Measurements from ENCODE around the gene PLCB3. TPM values are rescaled to one million over a fixed set of nuclear protein-coding genes. Genes with fewer than 3 reads are reported as not detected.
A peak's percentile ranks its signal among the peaks of the same experiment; 100 is the strongest.

PLCB3 gene
- total and polyA plus RNA-seq, 9 donors, result 9.9 to 17.6 (median 12.9) TPM

DNA sequence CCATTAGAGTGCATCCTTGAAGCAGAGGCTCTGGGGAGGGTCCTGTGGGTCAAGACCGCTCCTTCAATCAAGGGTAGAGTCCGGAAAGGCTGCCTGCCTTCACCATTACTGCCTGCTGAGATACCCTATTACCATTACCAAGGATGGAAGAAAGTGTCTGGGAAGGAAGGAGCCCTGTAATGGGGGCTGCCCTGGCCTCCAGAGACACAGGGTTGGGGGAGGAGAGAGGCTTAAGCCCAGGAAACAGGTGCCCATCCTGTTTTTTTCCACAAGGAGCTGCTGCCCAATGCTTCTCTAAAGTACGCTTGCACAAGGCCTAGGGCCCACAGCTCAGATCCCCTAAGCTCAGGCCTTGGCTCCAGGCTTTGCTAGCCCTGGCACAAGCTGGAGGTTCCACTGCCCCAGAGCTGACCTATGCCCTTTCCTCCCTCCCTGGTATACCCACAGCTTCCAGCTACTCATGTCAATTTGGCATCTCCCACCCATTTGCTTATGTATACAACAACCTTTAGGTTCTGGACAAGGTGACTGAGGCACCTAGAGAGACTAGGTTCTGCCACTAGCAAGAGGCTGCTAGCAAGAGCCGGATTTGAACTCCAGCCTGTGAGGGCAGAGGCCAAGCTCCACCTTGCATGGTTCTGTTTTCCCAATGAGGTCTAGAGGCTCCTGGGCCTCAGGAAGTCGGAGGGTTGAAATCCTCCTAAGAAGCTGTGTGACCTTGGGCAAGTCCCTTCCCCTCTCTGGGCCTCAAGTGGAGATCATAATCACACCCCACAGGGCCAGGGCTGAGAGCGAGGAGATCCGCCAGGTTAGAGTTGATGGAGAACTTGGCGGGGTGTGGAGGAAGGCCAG lies 1.5 kb upstream of the PLCB3 start:
- DNase-seq, result no peak
- Histone ChIP-seq H3K27ac (ENCODE audit: low read length) (no peak overlapping the region), H3K4me1 (ENCODE audit: control insufficient read depth, insufficient read depth, low read length) (peaks cover 64% of the 10 kb centered on the region), H3K4me3 (ENCODE audit: low read length) (no peak overlapping the region), H3K27me3 (ENCODE audit: control insufficient read depth, insufficient read depth, low read length) (no peaks in the 10 kb centered on the region), H3K36me3 (ENCODE audit: control insufficient read depth, insufficient read depth, low read length) (peaks cover 6% of the 10 kb centered on the region), H3K9me3 (replicated peaks; ENCODE audit: control insufficient read depth, low read depth, low read length) (no peaks in the 10 kb centered on the region)
- 94% methylated on average over 2 of the region's 8 CpGs for WGBS (ENCODE audit: insufficient coverage)

DNA sequence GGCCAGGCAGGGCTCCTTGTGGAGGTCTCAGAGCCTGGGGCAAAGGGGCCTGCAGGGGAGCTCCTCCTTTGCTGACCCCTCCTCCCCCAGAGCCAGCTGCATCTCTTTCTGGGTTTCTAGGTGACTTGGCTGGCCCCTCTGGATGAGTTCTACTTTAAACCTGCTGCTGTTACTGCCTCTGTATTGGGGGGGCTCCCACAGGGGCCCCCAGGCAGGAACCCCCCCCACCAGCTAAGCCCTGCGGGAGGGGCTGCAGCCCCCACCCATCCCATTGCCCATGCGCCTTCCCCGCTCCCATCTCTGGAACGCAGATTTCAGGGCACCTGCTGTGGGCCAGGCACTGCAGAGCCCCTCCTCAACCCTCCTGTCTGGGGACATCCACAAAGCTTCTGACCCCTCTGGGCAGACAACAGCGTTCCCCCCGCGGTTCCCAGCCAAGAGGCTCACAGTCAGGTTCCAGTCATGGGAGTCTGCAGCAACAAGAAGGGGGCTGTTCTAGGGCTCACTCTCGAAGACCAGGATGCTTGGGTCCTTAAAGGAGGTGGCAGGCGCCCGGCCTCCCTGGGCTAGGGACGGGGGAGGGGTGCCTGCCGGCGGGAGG lies 815 bp upstream of the PLCB3 start:
- H3K27me3 ChIP-seq (ENCODE audit: control insufficient read depth, insufficient read depth, low read length), result no peaks in the 10 kb centered on the region
- H3K27ac ChIP-seq (ENCODE audit: low read length), result no peak overlapping the region
- peaks cover 57% of the 10 kb centered on the region for H3K4me1 ChIP-seq (ENCODE audit: control insufficient read depth, insufficient read depth, low read length)
- peak overlapping the region; percentile 48 for H3K4me3 ChIP-seq (ENCODE audit: low read length)
- H3K36me3 ChIP-seq (ENCODE audit: control insufficient read depth, insufficient read depth, low read length), result peaks cover 9% of the 10 kb centered on the region
- DNase-seq, result no peak
- H3K9me3 ChIP-seq (replicated peaks; ENCODE audit: control insufficient read depth, low read depth, low read length), result no peaks in the 10 kb centered on the region
- WGBS (ENCODE audit: insufficient coverage), result 23% methylated on average over 10 of the region's 13 CpGs

DNA sequence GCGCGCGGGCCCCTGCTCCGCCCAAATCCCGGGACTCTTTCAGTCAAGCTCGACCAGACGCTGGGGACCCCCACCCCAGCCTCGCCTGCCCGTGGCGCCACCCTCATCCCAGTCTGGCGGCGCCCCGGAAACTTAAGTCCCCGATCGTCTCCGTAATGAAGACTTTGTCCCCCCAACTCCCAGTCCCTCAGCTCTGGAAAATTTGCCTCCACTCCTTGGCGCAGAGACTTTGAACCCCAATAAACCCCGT lies 348 bp downstream of the PLCB3 start:
- Histone ChIP-seq H3K4me3 (ENCODE audit: low read length) (peak overlapping the region; percentile 75), H3K27ac (ENCODE audit: low read length) (no peak overlapping the region), H3K9me3 (replicated peaks; ENCODE audit: control insufficient read depth, low read depth, low read length) (no peaks in the 10 kb centered on the region), H3K27me3 (ENCODE audit: control insufficient read depth, insufficient read depth, low read length) (no peaks in the 10 kb centered on the region), H3K4me1 (ENCODE audit: control insufficient read depth, insufficient read depth, low read length) (peaks cover 52% of the 10 kb centered on the region), H3K36me3 (ENCODE audit: control insufficient read depth, insufficient read depth, low read length) (peaks cover 20% of the 10 kb centered on the region)
- DNase-seq, result no peak
- 0% methylated on average over 18 of the region's 18 CpGs for WGBS (ENCODE audit: insufficient coverage)

DNA sequence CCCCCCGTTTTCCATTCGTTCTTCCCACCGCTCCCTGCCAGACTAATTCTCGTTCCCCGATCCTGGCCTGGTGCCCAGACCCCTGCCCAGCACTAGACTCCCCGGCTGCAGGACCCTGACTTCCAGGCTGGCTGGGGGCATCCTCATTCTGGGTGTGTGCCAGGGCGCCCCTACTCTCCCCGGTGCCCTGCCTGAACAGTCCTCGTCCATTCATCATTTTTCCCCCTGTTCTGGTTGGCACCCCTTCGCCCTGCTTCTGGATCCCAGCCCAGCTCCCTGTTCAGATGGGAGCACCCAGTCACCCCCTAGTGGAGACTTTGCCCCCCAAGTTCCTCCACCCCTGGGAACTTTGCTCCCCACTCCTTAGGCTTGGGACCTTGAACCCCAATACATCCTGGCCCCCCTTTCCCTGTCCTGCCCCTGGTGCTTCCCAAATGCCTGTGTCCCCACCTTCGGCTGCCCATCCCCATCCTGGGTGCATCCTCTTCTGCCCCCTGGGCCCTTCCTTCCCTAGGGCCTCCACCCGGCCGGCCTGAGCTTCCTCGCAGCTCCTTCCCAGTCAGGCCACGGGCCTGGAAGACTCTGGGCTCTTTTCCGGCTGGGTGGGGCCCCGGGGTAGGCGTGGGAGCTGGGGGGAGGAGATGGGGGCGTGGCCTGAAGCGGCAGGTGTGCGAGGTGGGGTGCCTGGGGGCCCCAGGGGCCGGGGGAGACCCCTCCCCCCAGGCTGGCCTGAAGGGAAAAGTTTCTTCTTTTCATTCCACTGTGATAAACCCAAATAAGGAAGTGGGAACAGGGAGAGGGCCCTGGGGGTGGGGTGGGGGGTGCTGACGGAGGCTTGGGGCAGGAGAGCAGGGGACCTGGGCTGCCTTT lies 908 bp downstream of the PLCB3 start:
- WGBS (ENCODE audit: insufficient coverage), result 8% methylated on average over 12 of the region's 23 CpGs
- no peak for DNase-seq

DNA sequence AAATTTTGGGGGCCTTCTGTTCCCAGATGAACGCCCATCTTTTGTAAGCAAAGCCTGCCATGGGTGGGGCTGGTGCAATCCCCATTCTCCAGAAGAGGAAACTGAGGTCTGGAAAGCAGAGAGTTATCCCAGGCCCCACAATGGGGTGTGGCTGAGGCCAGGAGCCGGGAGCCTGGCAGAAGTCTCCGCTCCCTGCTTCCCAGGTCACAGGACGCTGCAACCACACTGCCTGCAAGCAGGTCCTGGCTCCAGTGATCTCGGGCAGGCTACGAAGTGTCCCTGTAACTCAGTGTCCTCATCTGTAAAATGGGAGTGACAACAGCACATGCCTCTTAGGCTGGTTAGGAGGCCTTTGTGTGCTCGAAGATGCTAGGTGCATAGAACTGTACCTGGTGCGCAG lies 1.7 kb downstream of the PLCB3 start:
- Histone ChIP-seq H3K9me3 (replicated peaks; ENCODE audit: control insufficient read depth, low read depth, low read length) (no peaks in the 10 kb centered on the region), H3K4me1 (ENCODE audit: control insufficient read depth, insufficient read depth, low read length) (peaks cover 41% of the 10 kb centered on the region), H3K27me3 (ENCODE audit: control insufficient read depth, insufficient read depth, low read length) (no peaks in the 10 kb centered on the region), H3K4me3 (ENCODE audit: low read length) (no peak overlapping the region), H3K27ac (ENCODE audit: low read length) (no peak overlapping the region), H3K36me3 (ENCODE audit: control insufficient read depth, insufficient read depth, low read length) (peaks cover 27% of the 10 kb centered on the region)
- 63% methylated on average over 7 of the region's 8 CpGs for WGBS (ENCODE audit: insufficient coverage)
- DNase-seq, result no peak

More for the DNA sequence above, 908 bp downstream of the PLCB3 start:
- peak overlapping the region; percentile 75 for H3K4me3 ChIP-seq (ENCODE audit: low read length)
- H3K9me3 ChIP-seq (replicated peaks; ENCODE audit: control insufficient read depth, low read depth, low read length), result no peaks in the 10 kb centered on the region
- no peaks in the 10 kb centered on the region for H3K27me3 ChIP-seq (ENCODE audit: control insufficient read depth, insufficient read depth, low read length)
- H3K4me1 ChIP-seq (ENCODE audit: control insufficient read depth, insufficient read depth, low read length), result peaks cover 47% of the 10 kb centered on the region
- H3K36me3 ChIP-seq (ENCODE audit: control insufficient read depth, insufficient read depth, low read length), result peaks cover 23% of the 10 kb centered on the region
- no peak overlapping the region for H3K27ac ChIP-seq (ENCODE audit: low read length)

DNA sequence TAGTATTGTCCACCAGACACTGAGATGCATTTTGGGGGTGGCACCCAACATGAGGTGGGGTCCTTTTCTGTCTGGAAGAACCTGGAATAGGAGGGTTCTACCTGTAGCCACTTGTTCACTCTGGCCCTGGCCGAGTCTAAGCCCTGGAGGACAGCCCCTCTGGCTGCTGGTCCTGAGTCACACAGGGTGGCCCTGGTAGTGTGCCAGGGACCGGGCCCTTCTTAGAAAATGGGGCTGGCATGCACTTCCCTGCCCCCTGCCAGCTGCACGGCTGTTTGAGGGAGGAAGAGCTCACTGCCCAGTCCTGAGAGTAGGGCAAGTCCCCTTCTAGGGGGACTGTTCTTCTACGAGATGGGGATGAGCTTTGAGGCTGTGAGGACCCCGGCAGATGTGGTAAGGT lies 2.2 kb downstream of the PLCB3 start:
- peaks cover 41% of the 10 kb centered on the region for H3K4me1 ChIP-seq (ENCODE audit: control insufficient read depth, insufficient read depth, low read length)
- no peaks in the 10 kb centered on the region for H3K9me3 ChIP-seq (replicated peaks; ENCODE audit: control insufficient read depth, low read depth, low read length)
- DNase-seq, result no peak
- no peaks in the 10 kb centered on the region for H3K27me3 ChIP-seq (ENCODE audit: control insufficient read depth, insufficient read depth, low read length)
- H3K27ac ChIP-seq (ENCODE audit: low read length), result no peak overlapping the region
- H3K4me3 ChIP-seq (ENCODE audit: low read length), result no peak overlapping the region
- WGBS (ENCODE audit: insufficient coverage), result 58% methylated on average over 3 of the region's 5 CpGs
- H3K36me3 ChIP-seq (ENCODE audit: control insufficient read depth, insufficient read depth, low read length), result peaks cover 30% of the 10 kb centered on the region

DNA sequence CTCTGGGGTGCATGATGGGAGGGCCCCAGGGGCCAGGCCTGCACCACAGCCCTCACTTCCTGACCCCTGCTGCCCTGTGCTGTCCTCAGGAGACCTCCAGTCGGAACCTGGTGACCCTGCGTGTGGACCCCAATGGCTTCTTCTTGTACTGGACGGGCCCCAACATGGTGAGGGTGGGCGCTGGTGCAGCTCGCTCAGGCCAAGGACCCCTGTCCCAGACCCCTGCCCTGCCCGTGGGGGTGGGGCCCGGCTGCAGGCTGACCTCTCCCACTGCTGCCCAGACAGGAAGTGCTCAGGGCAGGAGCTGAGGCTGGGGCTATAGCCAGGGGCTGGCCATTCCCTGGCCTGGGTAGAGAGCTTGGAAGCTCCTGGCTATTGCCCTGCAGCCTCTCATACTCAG lies 3.0 kb downstream of the PLCB3 start:
- no peak for DNase-seq
- Histone ChIP-seq H3K27ac (ENCODE audit: low read length) (no peak overlapping the region), H3K27me3 (ENCODE audit: control insufficient read depth, insufficient read depth, low read length) (no peaks in the 10 kb centered on the region), H3K9me3 (replicated peaks; ENCODE audit: control insufficient read depth, low read depth, low read length) (no peaks in the 10 kb centered on the region), H3K4me3 (ENCODE audit: low read length) (no peak overlapping the region), H3K36me3 (ENCODE audit: control insufficient read depth, insufficient read depth, low read length) (peaks cover 39% of the 10 kb centered on the region), H3K4me1 (ENCODE audit: control insufficient read depth, insufficient read depth, low read length) (peaks cover 38% of the 10 kb centered on the region)
- 78% methylated on average over 7 of the region's 7 CpGs for WGBS (ENCODE audit: insufficient coverage)

DNA sequence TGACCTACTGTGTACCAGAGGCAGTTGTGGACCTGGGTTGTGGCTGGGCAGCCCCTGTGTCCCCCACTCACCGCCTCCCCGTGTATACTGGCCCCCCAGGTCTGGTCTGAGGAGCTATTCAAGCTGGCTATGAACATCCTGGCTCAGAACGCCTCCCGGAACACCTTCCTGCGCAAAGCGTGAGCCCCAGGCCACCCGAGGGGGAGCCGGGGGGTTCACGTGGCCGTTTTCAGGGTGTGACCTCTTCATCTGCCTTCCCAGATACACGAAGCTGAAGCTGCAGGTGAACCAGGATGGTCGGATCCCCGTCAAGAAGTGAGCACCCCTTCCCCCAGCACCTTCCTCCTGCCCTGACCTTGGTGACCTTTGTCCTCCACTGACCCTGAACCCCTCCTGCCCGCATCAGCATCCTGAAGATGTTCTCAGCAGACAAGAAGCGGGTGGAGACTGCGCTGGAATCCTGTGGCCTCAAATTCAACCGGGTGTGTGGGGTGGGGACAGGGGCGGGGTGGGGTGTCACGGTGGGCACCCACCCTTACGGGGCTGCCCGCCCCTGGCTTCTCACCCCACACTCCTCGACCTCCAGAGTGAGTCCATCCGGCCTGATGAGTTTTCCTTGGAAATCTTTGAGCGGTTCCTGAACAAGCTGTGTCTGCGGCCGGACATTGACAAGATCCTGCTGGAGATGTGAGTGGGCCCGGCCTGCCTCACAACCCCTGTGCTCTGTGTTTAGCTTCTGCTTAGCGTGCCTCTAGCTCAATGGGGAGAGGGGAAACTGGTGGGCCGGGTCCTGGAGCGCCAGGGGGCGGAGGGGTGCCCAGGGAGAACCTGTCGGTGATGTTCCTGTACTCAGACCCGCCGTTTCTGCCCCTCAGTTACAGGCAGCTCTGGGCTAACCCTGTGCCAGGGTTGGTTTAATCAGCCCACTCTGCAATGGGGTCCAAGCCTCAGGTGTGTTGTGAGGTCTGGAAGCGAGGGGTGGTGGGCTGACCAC lies 4.1 kb downstream of the PLCB3 start:
- Histone ChIP-seq H3K4me1 (ENCODE audit: control insufficient read depth, insufficient read depth, low read length) (peaks cover 29% of the 10 kb centered on the region), H3K9me3 (replicated peaks; ENCODE audit: control insufficient read depth, low read depth, low read length) (no peaks in the 10 kb centered on the region)

DNA sequence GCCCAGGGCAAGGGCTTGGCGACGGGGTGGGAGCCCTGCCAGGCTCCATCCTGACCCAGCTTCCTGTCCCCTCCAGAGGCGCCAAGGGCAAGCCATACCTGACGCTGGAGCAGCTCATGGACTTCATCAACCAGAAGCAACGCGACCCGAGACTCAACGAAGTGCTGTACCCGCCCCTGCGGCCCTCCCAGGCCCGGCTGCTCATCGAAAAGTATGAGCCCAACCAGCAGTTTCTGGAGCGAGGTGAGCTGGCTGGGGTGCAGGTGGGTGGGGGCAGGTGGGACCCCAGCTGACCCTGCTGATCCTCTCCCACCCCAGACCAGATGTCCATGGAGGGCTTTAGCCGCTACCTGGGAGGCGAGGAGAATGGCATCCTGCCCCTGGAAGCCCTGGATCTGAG lies 5.0 kb downstream of the PLCB3 start:
- 80% methylated on average over 13 of the region's 15 CpGs for WGBS (ENCODE audit: insufficient coverage)
- H3K9me3 ChIP-seq (replicated peaks; ENCODE audit: control insufficient read depth, low read depth, low read length), result no peaks in the 10 kb centered on the region
- H3K4me3 ChIP-seq (ENCODE audit: low read length), result no peak overlapping the region
- no peak for DNase-seq
- H3K4me1 ChIP-seq (ENCODE audit: control insufficient read depth, insufficient read depth, low read length), result peaks cover 22% of the 10 kb centered on the region
- no peak overlapping the region for H3K27ac ChIP-seq (ENCODE audit: low read length)
- H3K27me3 ChIP-seq (ENCODE audit: control insufficient read depth, insufficient read depth, low read length), result no peaks in the 10 kb centered on the region
- H3K36me3 ChIP-seq (ENCODE audit: control insufficient read depth, insufficient read depth, low read length), result peaks cover 54% of the 10 kb centered on the region

More for the DNA sequence above, 4.1 kb downstream of the PLCB3 start:
- no peak for DNase-seq
- H3K4me3 ChIP-seq (ENCODE audit: low read length), result no peak overlapping the region
- H3K36me3 ChIP-seq (ENCODE audit: control insufficient read depth, insufficient read depth, low read length), result peaks cover 49% of the 10 kb centered on the region
- no peak overlapping the region for H3K27ac ChIP-seq (ENCODE audit: low read length)
- 88% methylated on average over 28 of the region's 35 CpGs for WGBS (ENCODE audit: insufficient coverage)
- no peaks in the 10 kb centered on the region for H3K27me3 ChIP-seq (ENCODE audit: control insufficient read depth, insufficient read depth, low read length)
